Measurements from ENCODE around the gene SRP72. TPM values are rescaled to one million over a fixed set of nuclear protein-coding genes. Genes with fewer than 3 reads are reported as not detected.
"Not testable (repeated sequence)": the region's sequence is repeated elsewhere in the genome, so short reads cannot be mapped to it uniquely, and the experiment has no call there.

The SRP72 gene
- total and polyA plus RNA-seq, 5 donors from 2014 or later, result 111 to 196 (median 138) TPM

DNA sequence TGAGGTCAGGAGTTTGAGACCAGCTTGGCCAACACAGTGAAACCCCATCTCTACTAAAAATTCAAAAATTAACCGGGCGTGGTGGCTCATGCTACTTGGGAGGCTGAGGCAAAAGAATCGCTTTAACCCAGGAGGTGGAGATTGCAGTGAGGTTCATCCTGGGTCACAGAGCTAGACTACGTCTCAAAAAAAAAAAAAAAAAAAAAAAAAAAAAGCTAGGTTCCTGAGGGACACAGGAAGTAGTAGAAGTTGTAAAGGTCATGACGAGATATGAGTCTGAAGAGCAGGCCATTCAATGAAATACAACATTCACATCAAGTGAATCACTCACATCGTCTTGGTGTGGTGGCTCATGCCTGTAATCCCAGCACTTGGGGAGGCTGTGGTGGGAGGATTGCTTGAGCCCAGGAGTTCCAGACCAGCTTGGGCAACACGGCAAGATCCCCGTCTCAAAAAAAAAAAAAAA, 1.1 kb upstream of the SRP72 start:
- Histone ChIP-seq H3K4me1 (ENCODE audit: control insufficient read depth, insufficient read depth, low read length, poor library complexity, severe bottlenecking) (peaks cover 35% of the 10 kb centered on the region), H3K27ac (ENCODE audit: insufficient read depth, low read length, poor library complexity, severe bottlenecking) (peak overlapping the region; percentile 87), H3K36me3 (ENCODE audit: control insufficient read depth, insufficient read depth, low read length) (peaks cover 15% of the 10 kb centered on the region), H3K4me3 (ENCODE audit: low read depth, low read length) (peak overlapping the region; percentile 100)
- ATAC-seq (ENCODE audit: low read depth in 2 of 2); H3K27me3 ChIP-seq (ENCODE audit: control insufficient read depth, insufficient read depth, low read length); H3K9me3 ChIP-seq (ENCODE audit: control insufficient read depth in 2 of 2, low read length in 2 of 2); H3K27me3 Mint-ChIP-seq; H3K9me3 Mint-ChIP-seq: not testable (repeated sequence)
- H3K4me3 Mint-ChIP-seq, result peak overlapping the region; percentile 96 to 99 (median 97)
- peak in 1 of 3 donors; percentile 63 for DNase-seq
- H3K27ac Mint-ChIP-seq, result peak overlapping the region in 2 of 3 donors; percentile 98
- peaks cover 45 to 78% (median 60%) of the 10 kb centered on the region in 4 donors for H3K4me1 Mint-ChIP-seq
- peaks cover 14% of the 10 kb centered on the region for H3K36me3 Mint-ChIP-seq

DNA sequence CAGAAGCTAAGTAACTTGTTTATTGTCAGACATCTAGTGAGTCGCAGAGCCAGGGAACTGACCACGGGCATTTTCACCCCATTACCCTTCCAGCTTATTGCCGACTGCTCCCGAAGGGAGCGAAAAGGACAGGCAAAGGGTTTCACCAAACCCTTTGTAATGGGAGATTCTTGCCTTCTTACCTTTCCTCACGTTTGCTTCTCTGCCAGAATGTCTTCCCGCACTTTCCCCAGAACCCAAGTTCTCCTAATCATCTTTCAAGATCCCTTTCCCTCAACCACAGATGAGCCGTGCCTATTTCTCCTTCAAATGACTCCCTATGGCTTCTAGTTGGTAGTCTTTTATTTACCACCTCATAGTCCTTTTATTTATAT, 520 bp upstream of the SRP72 start:
- Histone ChIP-seq H3K4me3 (ENCODE audit: low read depth, low read length) (peak overlapping the region; percentile 100), H3K36me3 (ENCODE audit: control insufficient read depth, insufficient read depth, low read length) (peaks cover 19% of the 10 kb centered on the region), H3K27me3 (ENCODE audit: control insufficient read depth, insufficient read depth, low read length) (no peaks in the 10 kb centered on the region), H3K9me3 (ENCODE audit: control insufficient read depth in 2 of 2, low read length in 2 of 2) (no peaks in the 10 kb centered on the region), H3K4me1 (ENCODE audit: control insufficient read depth, insufficient read depth, low read length, poor library complexity, severe bottlenecking) (peaks cover 35% of the 10 kb centered on the region), H3K27ac (ENCODE audit: insufficient read depth, low read length, poor library complexity, severe bottlenecking) (peak overlapping the region; percentile 87)
- peak overlapping the region; percentile 96 to 99 (median 97) for H3K4me3 Mint-ChIP-seq
- H3K36me3 Mint-ChIP-seq, result peaks cover 17% of the 10 kb centered on the region
- DNase-seq (no peak), ATAC-seq (ENCODE audit: low read depth in 2 of 2) (no peak)
- H3K27ac Mint-ChIP-seq, result peak overlapping the region; percentile 98 to 99 (median 98)
- H3K27me3 Mint-ChIP-seq, result no peaks in the 10 kb centered on the region
- no peaks in the 10 kb centered on the region for H3K9me3 Mint-ChIP-seq
- H3K4me1 Mint-ChIP-seq, result peaks cover 42 to 77% (median 59%) of the 10 kb centered on the region in 4 donors

GRCh38 chr4:56468097-56468422, 643 bp downstream of the SRP72 start:
- Histone ChIP-seq H3K4me3 (ENCODE audit: low read depth, low read length) (peak overlapping the region; percentile 100), H3K4me1 (ENCODE audit: control insufficient read depth, insufficient read depth, low read length, poor library complexity, severe bottlenecking) (peaks cover 35% of the 10 kb centered on the region), H3K36me3 (ENCODE audit: control insufficient read depth, insufficient read depth, low read length) (peaks cover 24% of the 10 kb centered on the region), H3K9me3 (ENCODE audit: control insufficient read depth in 2 of 2, low read length in 2 of 2) (no peaks in the 10 kb centered on the region), H3K27me3 (ENCODE audit: control insufficient read depth, insufficient read depth, low read length) (no peaks in the 10 kb centered on the region), H3K27ac (ENCODE audit: insufficient read depth, low read length, poor library complexity, severe bottlenecking) (peak overlapping the region; percentile 87)
- DNase-seq (peak in 2 of 3 donors; percentile 21 to 57), ATAC-seq (ENCODE audit: low read depth in 2 of 2) (peak; percentile 29 to 36)
- H3K27ac Mint-ChIP-seq, result peak overlapping the region; percentile 98 to 99 (median 98)
- H3K27me3 Mint-ChIP-seq, result no peaks in the 10 kb centered on the region
- peak overlapping the region; percentile 96 to 99 (median 97) for H3K4me3 Mint-ChIP-seq
- H3K36me3 Mint-ChIP-seq, result peaks cover 18% of the 10 kb centered on the region
- H3K4me1 Mint-ChIP-seq, result peaks cover 38 to 70% (median 54%) of the 10 kb centered on the region in 4 donors
- H3K9me3 Mint-ChIP-seq, result no peaks in the 10 kb centered on the region

GRCh38 chr4:56469489-56470210, 2.2 kb downstream of the SRP72 start:
- H3K27ac Mint-ChIP-seq, result peak overlapping the region in 2 of 3 donors; percentile 24 to 82
- peak in 1 of 3 donors; percentile 47 for DNase-seq

GRCh38 chr4:56475917-56476316, 8.5 kb downstream of the SRP72 start:
- no peaks in the 10 kb centered on the region for H3K27me3 ChIP-seq (ENCODE audit: control insufficient read depth, insufficient read depth, low read length)
- H3K4me1 ChIP-seq (ENCODE audit: control insufficient read depth, insufficient read depth, low read length, poor library complexity, severe bottlenecking), result no peaks in the 10 kb centered on the region
- no peak overlapping the region for H3K27ac ChIP-seq (ENCODE audit: insufficient read depth, low read length, poor library complexity, severe bottlenecking)
- H3K4me3 Mint-ChIP-seq, result no peak overlapping the region
- DNase-seq (no peak), ATAC-seq (ENCODE audit: low read depth in 2 of 2) (no peak)
- no peak overlapping the region for H3K27ac Mint-ChIP-seq
- peaks cover 47% of the 10 kb centered on the region for H3K36me3 Mint-ChIP-seq
- peaks cover 86% of the 10 kb centered on the region for H3K36me3 ChIP-seq (ENCODE audit: control insufficient read depth, insufficient read depth, low read length)
- no peaks in the 10 kb centered on the region for H3K9me3 Mint-ChIP-seq
- H3K4me1 Mint-ChIP-seq, result peaks cover 2 to 8% (median 5%) of the 10 kb centered on the region in 4 donors
- H3K27me3 Mint-ChIP-seq, result no peaks in the 10 kb centered on the region
- H3K9me3 ChIP-seq (ENCODE audit: control insufficient read depth in 2 of 2, low read length in 2 of 2), result no peaks in the 10 kb centered on the region
- H3K4me3 ChIP-seq (ENCODE audit: low read depth, low read length), result no peak overlapping the region

More at GRCh38 chr4:56469489-56470210, 2.2 kb downstream of the SRP72 start:
- H3K9me3 ChIP-seq (ENCODE audit: control insufficient read depth in 2 of 2, low read length in 2 of 2), result no peaks in the 10 kb centered on the region
- no peak for ATAC-seq (ENCODE audit: low read depth in 2 of 2)
- Mint-ChIP-seq H3K9me3 (no peaks in the 10 kb centered on the region), H3K36me3 (peaks cover 18% of the 10 kb centered on the region), H3K4me3 (peak overlapping the region; percentile 40 to 99 (median 78)), H3K4me1 (peaks cover 32 to 55% (median 49%) of the 10 kb centered on the region in 4 donors), H3K27me3 (no peaks in the 10 kb centered on the region)
- H3K4me1 ChIP-seq (ENCODE audit: control insufficient read depth, insufficient read depth, low read length, poor library complexity, severe bottlenecking), result peaks cover 35% of the 10 kb centered on the region
- H3K4me3 ChIP-seq (ENCODE audit: low read depth, low read length), result peak overlapping the region; percentile 100
- peaks cover 35% of the 10 kb centered on the region for H3K36me3 ChIP-seq (ENCODE audit: control insufficient read depth, insufficient read depth, low read length)
- no peak overlapping the region for H3K27ac ChIP-seq (ENCODE audit: insufficient read depth, low read length, poor library complexity, severe bottlenecking)
- no peaks in the 10 kb centered on the region for H3K27me3 ChIP-seq (ENCODE audit: control insufficient read depth, insufficient read depth, low read length)

DNA sequence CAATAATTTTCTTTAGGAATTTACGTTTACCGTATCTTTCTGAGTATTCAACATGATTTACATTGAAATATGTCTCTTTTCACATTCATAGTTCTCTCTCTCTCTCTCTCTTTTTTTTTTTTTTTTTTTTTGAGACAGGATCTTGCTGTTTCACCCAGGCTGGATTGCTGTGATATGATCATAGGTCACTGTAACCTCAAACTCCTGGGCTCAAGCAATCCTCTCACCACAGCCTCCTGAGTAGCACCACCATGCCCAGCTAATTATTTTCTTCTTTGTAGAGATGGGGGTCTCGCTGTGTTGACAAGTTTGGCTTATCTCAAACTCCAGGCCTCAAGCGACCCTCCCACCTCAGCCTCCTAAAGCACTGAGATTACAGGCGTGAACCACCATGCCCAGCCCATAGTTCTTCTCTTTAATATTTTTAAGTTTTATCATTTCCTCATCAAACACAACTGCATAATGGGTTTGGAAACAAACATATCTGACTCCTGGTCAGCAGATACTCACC, 9.8 kb downstream of the SRP72 start:
- Mint-ChIP-seq H3K36me3 (peaks cover 41% of the 10 kb centered on the region), H3K4me1 (peaks cover 0 to 4% (median 2%) of the 10 kb centered on the region in 4 donors), H3K9me3 (no peaks in the 10 kb centered on the region), H3K27me3 (no peaks in the 10 kb centered on the region), H3K4me3 (no peak overlapping the region), H3K27ac (no peak overlapping the region)
- peaks cover 78% of the 10 kb centered on the region for H3K36me3 ChIP-seq (ENCODE audit: control insufficient read depth, insufficient read depth, low read length)
- ATAC-seq (ENCODE audit: low read depth in 2 of 2) (no peak), DNase-seq (no peak)
- H3K4me3 ChIP-seq (ENCODE audit: low read depth, low read length), result no peak overlapping the region
- no peaks in the 10 kb centered on the region for H3K4me1 ChIP-seq (ENCODE audit: control insufficient read depth, insufficient read depth, low read length, poor library complexity, severe bottlenecking)
- H3K9me3 ChIP-seq (ENCODE audit: control insufficient read depth in 2 of 2, low read length in 2 of 2), result no peaks in the 10 kb centered on the region
- H3K27ac ChIP-seq (ENCODE audit: insufficient read depth, low read length, poor library complexity, severe bottlenecking), result no peak overlapping the region
- H3K27me3 ChIP-seq (ENCODE audit: control insufficient read depth, insufficient read depth, low read length), result no peaks in the 10 kb centered on the region

GRCh38 chr4:56480691-56481090, 13.3 kb downstream of the SRP72 start:
- no peak overlapping the region for H3K4me3 ChIP-seq (ENCODE audit: low read depth, low read length)
- no peak for ATAC-seq (ENCODE audit: low read depth in 2 of 2)
- no peak overlapping the region for H3K27ac ChIP-seq (ENCODE audit: insufficient read depth, low read length, poor library complexity, severe bottlenecking)
- Mint-ChIP-seq H3K27ac (peak overlapping the region in 1 of 3 donors; percentile 26), H3K4me1 (peaks cover 0 to 13% (median 3%) of the 10 kb centered on the region in 4 donors), H3K36me3 (peaks cover 43% of the 10 kb centered on the region), H3K4me3 (no peak overlapping the region), H3K27me3 (no peaks in the 10 kb centered on the region), H3K9me3 (no peaks in the 10 kb centered on the region)
- DNase-seq, result no peak
- no peaks in the 10 kb centered on the region for H3K27me3 ChIP-seq (ENCODE audit: control insufficient read depth, insufficient read depth, low read length)
- no peaks in the 10 kb centered on the region for H3K9me3 ChIP-seq (ENCODE audit: control insufficient read depth in 2 of 2, low read length in 2 of 2)
- H3K36me3 ChIP-seq (ENCODE audit: control insufficient read depth, insufficient read depth, low read length), result peaks cover 81% of the 10 kb centered on the region
- H3K4me1 ChIP-seq (ENCODE audit: control insufficient read depth, insufficient read depth, low read length, poor library complexity, severe bottlenecking), result no peaks in the 10 kb centered on the region

Measured in CD4-positive, CD25-positive, alpha-beta regulatory T cell (primary cell).